GM18502 (cell line): ENCODE measurements around the gene RHOT2.
"Not testable (repeated sequence)": the region's sequence is repeated elsewhere in the genome, so short reads cannot be mapped to it uniquely, and the experiment has no call there.

Source experiments
- ATAC-seq: cut with Tn5 transposase; IDR thresholded peaks from one replicate; pipeline ENCODE4 v1.9.1; 2021; ENCODE audit warnings: mild to moderate bottlenecking; ENCODE audit not compliant: unreplicated experiment, poor library complexity

The RHOT2 gene

DNA sequence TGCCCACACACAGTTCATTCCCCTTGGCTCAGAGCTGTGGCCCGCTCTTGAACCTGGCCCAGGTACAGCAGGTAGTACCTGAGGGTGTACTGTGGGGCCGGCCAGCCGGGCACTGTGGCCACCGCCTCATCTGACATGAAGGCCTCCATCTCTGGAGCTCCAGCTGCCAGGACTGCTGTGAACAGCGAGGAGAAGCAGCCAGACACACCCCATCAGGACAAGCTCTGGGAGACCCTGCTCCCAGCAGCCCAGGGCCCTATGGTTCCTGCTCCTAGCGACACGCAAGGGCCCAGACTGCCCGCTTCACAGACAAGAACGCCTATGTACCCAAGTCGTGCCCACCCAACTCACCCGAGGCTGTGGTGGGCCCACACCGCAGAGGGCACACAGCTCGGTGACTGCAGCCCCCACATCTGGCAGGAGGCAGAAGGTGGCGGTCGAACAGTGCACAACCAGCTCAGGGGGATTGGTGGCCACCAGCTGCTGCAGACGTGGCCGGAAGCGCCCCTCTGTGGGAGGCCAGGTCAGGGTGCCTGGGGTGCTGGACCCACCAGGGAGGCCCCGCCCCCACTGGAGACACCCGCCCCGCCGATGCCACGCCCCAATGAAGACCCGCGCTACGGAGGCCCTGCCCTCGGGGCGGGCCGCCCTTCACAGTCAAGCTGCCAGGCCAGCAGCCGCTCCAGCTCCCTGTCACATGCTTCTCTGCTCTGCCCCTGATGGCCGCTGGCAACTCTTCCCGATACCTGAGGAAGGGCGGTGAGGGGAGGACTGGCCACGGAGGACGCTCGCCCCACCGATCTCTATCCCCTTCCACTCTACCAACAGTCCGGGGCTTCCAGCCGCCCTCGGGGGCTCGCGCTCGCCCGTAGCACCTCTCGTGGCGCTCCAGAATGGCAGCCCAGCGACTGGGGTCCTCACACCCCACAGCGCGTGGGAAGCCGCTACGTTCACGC, 11.2 kb downstream of the RHOT2 start:
- no peak for ATAC-seq

DNA sequence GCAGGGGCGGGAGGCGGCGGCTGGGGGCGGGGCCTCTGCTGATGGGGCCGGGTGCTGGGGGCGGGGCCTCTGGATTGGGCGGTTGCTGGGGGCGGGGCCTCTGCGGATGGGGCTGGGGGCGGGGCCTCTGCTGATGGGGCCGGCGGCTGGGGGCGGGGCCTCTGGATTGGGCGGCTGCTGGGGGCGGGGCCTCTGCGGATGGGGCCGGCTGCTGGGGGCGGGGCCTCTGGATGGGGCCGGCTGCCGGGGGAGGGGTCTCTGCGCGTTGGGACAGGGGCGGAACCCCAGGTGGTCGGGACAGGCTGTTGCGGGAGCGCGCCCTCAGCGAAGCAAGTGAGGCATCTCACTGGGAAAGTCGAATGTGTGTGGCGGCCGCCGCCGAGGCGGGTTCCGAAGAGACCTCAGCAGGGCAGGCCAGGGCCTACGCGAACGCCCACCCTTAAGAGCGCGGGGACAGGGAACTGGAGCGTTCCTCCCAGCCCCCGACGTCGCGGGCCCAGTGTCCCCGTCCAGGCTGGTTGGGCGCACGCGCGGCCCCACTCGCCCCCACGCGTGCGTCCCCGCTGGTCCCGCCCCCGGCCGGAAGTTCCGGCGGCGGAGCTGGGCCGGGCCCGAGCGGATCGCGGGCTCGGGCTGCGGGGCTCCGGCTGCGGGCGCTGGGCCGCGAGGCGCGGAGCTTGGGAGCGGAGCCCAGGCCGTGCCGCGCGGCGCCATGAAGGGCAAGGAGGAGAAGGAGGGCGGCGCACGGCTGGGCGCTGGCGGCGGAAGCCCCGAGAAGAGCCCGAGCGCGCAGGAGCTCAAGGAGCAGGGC, 12.1 kb downstream of the RHOT2 start, which contains the start of gene STUB1:
STUB1 (plus strand) TSS at position 597 of the 811 bp plus-strand sequence; CDS start at position 713, 116 bp downstream.
- peak; percentile 41 for ATAC-seq

DNA sequence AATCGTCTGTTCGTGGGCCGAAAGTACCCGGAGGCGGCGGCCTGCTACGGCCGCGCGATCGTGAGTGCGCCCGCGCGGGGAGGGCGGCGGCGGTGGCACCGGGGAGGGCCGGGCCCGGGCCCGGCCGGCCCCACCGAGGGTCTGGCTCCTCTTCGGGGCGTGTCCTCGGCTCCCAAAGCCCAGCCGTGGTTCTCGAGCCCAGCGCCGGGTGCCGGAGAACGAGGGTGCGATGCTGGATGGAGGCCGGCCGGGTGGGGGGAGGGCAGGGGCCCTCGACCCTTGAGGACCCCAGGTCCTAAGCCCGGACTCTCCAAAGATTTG, 12.7 kb downstream of the RHOT2 start:
- ATAC-seq = no peak

DNA sequence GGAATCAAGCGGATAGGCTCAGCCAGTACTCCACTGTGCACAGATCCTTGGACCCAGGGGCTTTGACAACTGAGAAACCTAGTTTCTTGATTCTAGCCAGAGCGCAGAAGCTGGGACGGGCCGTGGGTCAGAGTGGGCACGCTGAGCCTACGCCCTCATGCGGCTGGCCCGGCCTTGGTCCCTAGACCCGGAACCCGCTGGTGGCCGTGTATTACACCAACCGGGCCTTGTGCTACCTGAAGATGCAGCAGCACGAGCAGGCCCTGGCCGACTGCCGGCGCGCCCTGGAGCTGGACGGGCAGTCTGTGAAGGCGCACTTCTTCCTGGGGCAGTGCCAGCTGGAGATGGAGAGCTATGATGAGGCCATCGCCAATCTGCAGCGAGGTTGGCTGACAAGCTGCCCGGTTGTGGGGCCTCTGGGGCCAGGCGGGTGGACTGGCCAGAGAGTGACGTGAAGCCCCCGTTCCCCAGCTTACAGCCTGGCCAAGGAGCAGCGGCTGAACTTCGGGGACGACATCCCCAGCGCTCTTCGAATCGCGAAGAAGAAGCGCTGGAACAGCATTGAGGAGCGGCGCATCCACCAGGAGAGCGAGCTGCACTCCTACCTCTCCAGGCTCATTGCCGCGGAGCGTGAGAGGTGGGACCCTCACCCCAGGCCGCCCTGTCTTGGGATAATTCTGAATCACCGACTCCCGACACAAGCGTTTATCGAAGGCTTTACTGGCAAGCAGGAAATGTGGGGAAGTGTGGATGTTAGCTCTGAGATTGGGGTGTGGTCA, 13.2 kb downstream of the RHOT2 start:
- ATAC-seq = no peak

DNA sequence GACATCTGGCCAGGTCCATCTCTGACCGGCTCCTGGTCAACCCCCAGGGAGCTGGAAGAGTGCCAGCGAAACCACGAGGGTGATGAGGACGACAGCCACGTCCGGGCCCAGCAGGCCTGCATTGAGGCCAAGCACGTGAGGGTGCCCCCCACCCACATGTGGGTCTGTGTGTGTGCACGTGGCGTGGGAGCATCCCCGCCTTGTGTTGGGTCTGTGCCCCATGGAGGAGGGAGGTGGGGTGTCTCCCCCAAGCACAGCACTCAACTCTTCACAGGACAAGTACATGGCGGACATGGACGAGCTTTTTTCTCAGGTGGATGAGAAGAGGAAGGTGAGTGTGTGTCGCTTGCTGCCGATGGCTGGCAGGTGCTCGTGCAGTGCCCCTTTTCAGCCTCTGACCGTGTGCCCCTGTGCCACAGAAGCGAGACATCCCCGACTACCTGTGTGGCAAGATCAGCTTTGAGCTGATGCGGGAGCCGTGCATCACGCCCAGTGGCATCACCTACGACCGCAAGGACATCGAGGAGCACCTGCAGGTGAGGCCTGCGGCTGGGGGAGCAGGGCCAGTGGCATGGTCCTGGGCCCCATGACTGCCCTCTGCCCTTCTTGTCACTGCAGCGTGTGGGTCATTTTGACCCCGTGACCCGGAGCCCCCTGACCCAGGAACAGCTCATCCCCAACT, 14.0 kb downstream of the RHOT2 start:
- ATAC-seq = no peak

DNA sequence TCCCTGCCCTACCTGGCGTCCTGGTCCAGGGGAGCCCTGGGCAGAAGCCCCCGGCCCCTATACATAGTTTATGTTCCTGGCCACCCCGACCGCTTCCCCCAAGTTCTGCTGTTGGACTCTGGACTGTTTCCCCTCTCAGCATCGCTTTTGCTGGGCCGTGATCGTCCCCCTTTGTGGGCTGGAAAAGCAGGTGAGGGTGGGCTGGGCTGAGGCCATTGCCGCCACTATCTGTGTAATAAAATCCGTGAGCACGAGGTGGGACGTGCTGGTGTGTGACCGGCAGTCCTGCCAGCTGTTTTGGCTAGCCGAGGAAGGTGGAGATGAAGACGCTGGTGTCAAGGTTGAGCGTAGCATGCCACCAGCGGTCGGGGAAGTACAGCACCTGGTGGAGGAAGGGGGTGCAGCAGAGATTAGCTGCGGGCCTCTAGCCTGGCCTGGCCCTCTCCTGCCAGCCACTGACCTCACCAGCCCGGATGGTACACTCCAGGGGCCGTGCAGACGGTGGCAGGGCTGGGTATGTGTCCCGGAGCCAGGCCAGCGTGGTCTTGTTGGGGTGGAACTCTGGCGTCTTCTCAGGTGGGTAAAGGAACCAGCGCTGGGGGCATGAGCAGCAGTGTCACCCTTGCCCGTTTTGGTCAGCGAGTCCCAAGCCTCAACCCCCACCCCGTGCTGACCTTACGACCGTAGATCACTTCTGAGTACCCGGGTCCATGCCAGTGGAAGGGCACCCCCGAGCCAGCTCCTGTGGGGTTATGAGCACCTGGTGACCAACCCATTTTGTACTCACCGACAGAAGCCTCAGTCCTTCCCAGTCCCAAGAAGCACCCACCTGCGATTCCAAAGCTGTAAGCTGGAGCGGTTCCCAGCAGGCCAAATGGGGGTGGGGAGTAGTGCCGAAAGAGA, 14.8 kb downstream of the RHOT2 start:
- no peak for ATAC-seq

DNA sequence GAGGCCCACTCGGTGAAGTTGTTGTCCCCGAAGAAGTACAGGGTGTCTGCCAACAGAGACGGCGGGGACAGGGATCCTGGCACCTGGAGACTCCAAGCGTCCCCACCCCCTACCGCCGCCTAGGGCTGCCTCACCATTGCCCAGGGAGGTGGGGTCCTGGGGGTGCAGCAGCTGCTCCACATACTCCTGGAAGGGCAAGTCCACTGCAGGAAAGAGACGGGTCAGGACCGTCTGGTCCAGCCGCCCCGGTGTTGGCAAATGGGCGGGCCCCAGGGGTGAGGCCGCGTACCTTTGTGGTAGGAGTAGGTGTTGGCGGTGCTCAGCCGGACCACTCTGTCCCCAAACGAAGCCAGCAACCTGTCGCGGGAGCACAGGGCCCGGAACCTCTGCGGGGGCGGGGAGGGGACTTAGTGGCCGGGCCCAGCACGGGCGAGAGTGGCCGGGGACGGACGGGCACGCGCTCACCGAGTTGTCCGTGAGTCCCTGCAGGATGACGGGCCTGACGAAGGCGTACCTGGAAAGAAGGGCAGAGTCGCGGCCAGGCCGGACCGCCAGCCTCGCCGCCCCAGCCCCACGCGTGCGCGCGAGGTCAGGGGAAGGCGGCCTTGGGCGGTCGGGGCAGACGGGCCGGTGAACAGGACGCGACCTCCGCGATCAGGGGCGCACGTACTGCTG, 15.6 kb downstream of the RHOT2 start:
- ATAC-seq = no peak

DNA sequence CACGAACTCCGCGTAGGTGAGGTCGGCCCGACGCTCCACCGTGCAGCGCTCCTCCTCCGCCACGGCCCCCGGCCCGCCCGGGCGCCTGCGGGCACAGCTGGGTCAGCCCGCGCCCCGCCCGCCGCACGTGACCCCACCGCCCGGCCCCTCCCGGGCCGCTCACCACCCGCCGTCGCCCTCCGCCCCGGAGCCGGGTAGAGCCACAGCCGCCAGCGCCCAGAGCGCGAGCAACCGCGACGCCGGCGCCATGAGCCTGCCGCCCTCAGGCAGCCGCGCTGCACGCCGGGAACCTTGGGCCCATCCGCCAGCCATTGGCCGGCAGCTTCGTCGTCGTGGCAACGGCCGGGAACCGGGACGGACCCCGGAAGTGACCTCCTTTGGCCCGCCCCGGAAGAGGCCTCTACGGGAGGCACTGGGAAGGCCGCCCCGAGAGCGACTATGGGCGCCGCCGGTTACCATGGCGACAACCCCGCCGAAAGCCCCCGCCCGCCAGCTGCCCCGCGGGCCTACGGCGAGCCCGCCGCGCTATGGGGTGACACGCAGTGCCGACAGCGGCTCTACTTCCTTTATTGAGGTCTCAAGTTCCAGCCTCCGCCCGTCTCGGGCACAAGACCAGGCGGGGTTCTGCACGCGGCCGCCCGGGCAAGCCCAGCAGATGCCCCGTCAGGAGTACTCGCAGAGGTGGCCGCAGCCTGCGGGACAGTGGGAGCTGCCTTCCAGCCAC, 16.3 kb downstream of the RHOT2 start, which contains the start of gene JMJD8:
JMJD8 (minus strand) TSS at position 264 of the 724 bp plus-strand sequence; CDS start at position 249, 15 bp downstream.
- peak; percentile 68 for ATAC-seq

DNA sequence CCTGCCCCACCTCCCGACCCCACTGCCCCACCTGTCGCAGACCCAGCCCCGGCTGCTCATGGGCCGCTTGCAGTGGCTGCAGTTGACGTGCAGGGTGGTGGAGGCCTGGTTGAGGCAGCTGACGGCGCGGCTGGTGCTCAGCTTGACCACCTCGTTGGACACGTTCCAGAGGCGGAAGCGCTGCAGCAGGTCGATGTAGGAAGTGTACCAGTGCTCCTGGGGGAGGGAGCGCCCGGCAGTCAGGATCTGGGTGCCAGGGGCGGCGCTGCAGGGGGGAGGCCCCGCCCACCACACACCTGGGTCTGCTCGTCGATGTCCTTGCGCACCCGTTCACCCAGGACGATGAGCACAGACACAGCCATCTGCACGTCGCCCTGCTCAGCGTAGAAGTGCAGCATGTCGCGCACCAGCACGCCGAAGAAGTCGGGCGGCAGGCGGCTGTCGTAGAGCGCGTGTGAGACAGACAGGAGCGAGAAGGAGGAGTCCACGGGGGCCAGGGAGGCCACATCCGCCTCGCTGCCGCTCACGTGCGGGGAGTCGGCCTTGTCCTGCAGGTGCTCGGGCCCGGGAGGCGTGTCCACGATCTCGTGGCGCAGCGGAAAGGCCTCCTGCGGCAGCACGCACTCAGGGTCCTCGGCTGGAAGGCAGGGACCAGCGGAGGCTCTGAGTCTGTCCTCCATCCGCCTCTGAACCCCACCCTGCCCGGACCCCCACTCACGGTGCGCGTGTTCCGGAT, 17.2 kb downstream of the RHOT2 start:
- ATAC-seq = no peak

DNA sequence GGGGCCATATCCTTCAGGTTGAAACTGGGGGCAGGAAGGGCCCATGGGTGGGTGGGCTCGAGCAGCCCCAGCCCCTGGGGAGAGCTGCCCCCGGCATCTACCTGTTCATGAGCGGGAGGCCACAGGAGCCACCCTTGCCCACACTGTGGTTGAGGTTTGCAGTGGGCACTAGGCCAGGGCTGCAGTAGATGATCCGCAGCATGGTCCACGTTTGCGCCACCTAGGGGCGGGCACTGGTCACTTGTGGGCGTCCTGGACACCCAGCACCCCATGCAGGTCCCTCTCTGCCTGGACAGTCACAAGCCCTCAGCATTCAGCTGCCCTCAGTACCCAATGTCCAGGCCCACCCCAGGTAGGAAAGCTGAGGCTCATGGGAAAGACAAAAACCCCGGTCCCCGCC, 18.0 kb downstream of the RHOT2 start:
- ATAC-seq = no peak

DNA sequence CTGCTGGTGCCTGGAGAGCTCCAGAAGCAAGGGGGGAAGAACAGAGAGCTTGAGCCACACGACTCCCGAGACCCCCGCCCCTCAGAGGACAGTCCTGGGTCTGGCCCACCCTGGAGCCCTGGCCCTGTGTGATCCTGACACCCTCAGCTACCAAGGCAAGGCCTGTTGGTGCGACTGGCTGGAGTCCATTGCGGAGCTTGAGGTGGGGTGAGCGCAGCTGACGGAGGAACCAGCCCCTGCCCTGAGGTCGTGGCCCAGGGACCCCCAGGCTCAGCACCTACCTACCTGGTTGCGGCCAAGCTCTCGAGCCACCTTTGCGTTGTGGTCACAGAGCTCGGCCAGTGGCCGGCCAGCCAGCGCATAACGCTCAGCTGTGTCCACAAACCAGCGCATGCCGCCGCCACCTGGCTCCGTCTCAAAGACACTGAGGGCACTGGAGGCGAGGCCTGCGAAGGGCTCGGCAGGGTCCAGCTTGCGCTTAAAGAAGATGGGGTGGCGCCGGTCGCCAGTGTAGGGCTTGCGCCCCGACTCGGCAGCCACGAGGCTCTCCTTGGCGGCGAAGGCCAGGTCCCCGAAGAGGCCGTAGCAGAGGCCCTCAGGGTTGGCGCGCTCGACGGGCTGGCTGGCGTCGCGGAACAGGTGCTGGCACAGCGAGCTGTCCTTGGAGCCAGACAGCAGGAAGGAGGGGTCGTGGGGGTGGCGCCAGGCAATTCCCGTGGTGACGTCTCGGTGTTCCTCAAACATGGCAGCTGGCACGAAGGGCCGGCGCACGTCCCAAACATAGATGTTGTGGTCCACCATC, 18.7 kb downstream of the RHOT2 start:
- no peak for ATAC-seq

DNA sequence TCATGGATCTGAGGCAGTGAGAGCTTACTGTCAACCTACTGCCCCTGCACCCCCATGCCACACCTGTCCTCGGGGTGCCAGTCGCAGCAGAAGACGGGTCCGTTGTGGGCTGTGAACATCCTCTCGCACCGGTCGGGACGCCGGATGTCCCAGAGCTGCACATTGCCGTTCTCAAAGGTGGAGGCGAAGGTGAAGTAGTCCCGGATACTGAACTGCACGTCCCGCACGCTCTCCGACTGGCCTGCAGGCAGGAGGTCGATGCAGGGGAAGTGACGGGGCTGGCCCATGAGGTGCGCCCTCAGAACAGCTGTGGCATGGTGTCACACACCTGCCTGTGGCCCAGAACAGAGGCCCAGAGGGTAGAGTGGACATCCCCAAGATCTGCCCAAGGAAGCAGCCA, 19.6 kb downstream of the RHOT2 start:
- no peak for ATAC-seq

DNA sequence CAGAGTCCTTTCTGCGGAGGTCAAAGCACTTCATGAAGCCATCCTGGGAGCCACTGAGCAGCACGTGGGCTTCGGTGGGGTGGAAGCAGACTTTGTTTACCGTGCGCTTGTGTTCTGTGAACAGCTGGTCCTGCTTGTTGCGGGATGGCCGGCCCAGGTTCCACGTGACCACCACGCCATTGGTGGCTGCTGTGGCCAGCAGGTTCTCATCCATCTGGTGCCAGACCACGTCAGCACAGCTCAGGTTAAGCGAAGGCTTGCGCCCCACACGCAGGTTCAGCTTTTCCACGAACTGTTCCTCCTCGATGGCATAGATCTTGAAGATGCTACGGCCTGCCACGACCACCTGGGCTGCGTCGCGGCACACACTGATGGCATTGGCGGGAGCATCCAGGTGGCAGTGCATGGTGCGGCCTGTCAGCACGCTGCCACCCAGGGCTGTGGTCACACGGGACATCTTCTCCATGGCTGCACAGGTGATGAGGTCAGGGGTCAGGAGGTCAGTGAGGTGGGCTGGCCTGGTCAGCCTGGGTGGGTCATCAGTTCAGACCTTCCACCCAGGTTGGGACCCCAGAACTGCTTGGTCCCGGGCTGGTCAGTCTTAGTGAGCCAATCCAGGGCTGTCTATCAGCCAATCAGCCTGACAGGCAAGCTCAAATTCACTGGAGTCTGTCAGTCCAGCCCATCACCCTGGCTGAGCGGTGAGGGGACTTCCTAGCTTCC, 21.4 kb downstream of the RHOT2 start:
- no peak for ATAC-seq

DNA sequence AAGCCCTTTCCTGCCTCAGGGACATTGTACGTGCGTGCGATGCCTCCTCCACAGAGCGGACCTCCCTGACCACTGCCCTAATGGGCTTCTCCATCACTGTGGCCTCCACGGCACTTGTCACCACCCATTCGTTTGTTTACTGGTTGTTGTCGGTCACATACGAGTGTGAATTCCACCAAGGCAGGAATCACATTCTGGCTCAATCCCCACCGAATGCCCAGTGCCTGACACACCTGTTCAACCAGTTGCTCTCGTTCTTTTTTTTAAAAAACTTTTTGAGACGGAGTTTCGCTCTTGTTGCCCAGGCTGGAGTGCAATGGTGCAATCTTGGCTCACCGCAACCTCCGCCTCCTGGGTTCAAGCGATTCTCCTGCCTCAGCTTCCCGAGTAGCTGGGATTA, 23.3 kb downstream of the RHOT2 start:
- ATAC-seq = not testable (repeated sequence)

DNA sequence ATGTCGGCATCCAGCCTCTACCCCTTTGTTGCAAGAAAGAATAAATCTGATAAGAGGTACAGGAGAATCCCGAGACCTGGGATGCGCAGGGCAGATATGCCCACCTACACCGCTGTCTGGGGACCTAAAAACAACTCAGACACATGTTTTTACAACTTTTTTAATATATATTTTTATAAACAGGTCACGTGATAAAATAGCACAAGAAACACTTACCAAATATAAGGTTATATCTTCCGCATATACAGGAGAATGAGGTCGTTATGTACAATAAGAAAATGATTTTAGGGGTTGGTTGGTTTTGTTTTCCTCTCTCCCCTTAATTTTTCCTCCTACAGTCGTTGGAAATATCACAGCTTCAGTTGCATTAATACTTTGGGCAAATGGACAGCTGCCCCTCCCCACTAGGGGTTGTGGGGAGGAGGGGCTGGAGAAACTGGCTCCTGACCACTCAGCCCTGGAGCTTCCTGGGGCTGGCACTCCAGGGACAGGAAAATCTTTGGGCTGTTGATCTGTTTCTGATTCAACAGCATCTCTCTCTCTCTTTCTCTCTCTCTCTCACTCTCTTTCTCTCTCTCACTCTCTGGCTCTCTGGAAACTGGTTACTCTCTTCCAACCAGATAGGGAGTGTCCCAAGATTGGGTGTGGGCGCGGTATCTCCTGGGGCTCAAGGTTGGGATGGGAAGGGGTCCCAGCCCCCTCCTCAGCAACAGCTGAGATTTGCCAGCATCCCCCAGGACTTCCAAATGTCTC, 24.6 kb downstream of the RHOT2 start:
- no peak for ATAC-seq
